ENCODE measurements around the gene RPP30. TPM values are rescaled to one million over a fixed set of nuclear protein-coding genes. Genes with fewer than 3 reads are reported as not detected.

Gene RPP30
- total RNA-seq, 1 donor from 2014 or later, result 85.5 TPM

- Histone ChIP-seq H3K9me3 (ENCODE audit: low read depth) (no peaks in the 10 kb centered on the region), H4K20me1 (ENCODE audit: low read depth) (no peaks in the 10 kb centered on the region), H3K36me3 (no peaks in the 10 kb centered on the region), H2AFZ (replicated peaks) (no peak within 1 kb of the TSS), H3K27ac (no peak within 1 kb of the TSS), H3K4me1 (peaks cover 26% of the 10 kb centered on the region), H3K27me3 (no peaks in the 10 kb centered on the region), H3K9ac (no peak within 1 kb of the TSS), H3K79me2 (ENCODE audit: low read depth) (no peaks in the 10 kb centered on the region), H3K4me2 (no peak within 1 kb of the TSS), H3K4me3 (no peak within 1 kb of the TSS), H3F3A (ENCODE audit: low read depth) (peaks cover 16% of the 10 kb centered on the region)
- Mint-ChIP-seq H3K4me3 (no peak within 1 kb of the TSS), H3K27ac (peak within 1 kb of the TSS; percentile 70), H3K9me3 (no peaks in the 10 kb centered on the region), H3K36me3 (no peaks in the 10 kb centered on the region), H3K4me1 (peaks cover 9% of the 10 kb centered on the region), H3K27me3 (ENCODE audit: insufficient read depth, low read depth) (no peaks in the 10 kb centered on the region)
- TF ChIP-seq EZH2phosphoT487 (IDR thresholded peaks at IDR 0.05), result no peak
- DNase-seq (ENCODE audit: low spot score), result peak; percentile 32
Measured at GRCh38 chr10:90920986-90921666, 49.4 kb downstream of the RPP30 start, which contains the start of gene ANKRD1. TSS of gene ANKRD1 (minus strand) at chr10:90921087. CDS start at chr10:90921027, 60 bp downstream.

GRCh38 chr10:90921906-90922305 lies 50.1 kb downstream of the RPP30 start:
- no peak overlapping the region for H2AFZ ChIP-seq (replicated peaks)
- H3K4me2 ChIP-seq, result no peak overlapping the region
- no peaks in the 10 kb centered on the region for H3K9me3 Mint-ChIP-seq
- no peaks in the 10 kb centered on the region for H4K20me1 ChIP-seq (ENCODE audit: low read depth)
- no peaks in the 10 kb centered on the region for H3K27me3 ChIP-seq
- no peaks in the 10 kb centered on the region for H3K79me2 ChIP-seq (ENCODE audit: low read depth)
- no peak overlapping the region for H3K9ac ChIP-seq
- no peak overlapping the region for H3K27ac ChIP-seq
- H3K4me1 ChIP-seq, result peaks cover 26% of the 10 kb centered on the region
- H3K4me3 Mint-ChIP-seq, result no peak overlapping the region
- peaks cover 16% of the 10 kb centered on the region for H3F3A ChIP-seq (ENCODE audit: low read depth)
- no peak overlapping the region for H3K4me3 ChIP-seq
- H3K36me3 Mint-ChIP-seq, result no peaks in the 10 kb centered on the region
- H3K4me1 Mint-ChIP-seq, result peaks cover 9% of the 10 kb centered on the region
- no peak overlapping the region for H3K27ac Mint-ChIP-seq
- DNase-seq (ENCODE audit: low spot score), result no peak
- no peaks in the 10 kb centered on the region for H3K9me3 ChIP-seq (ENCODE audit: low read depth)
- no peaks in the 10 kb centered on the region for H3K27me3 Mint-ChIP-seq (ENCODE audit: insufficient read depth, low read depth)
- TF ChIP-seq EZH2 (IDR thresholded peaks at IDR 0.05) (no peak), EZH2phosphoT487 (IDR thresholded peaks at IDR 0.05) (no peak), CTCF (IDR thresholded peaks at IDR 0.05) (no peak)
- no peaks in the 10 kb centered on the region for H3K36me3 ChIP-seq

GRCh38 chr10:90923111-90923731 lies 51.4 kb downstream of the RPP30 start:
- Mint-ChIP-seq H3K27ac (no peak overlapping the region), H3K4me3 (no peak overlapping the region), H3K9me3 (no peaks in the 10 kb centered on the region), H3K36me3 (no peaks in the 10 kb centered on the region), H3K27me3 (ENCODE audit: insufficient read depth, low read depth) (no peaks in the 10 kb centered on the region), H3K4me1 (peaks cover 9% of the 10 kb centered on the region)
- Histone ChIP-seq H3K4me2 (no peak overlapping the region), H3K9me3 (ENCODE audit: low read depth) (no peaks in the 10 kb centered on the region), H3K27me3 (no peaks in the 10 kb centered on the region), H2AFZ (replicated peaks) (no peak overlapping the region), H3K27ac (no peak overlapping the region), H4K20me1 (ENCODE audit: low read depth) (no peaks in the 10 kb centered on the region), H3K4me3 (no peak overlapping the region), H3K79me2 (ENCODE audit: low read depth) (no peaks in the 10 kb centered on the region), H3F3A (ENCODE audit: low read depth) (peaks cover 16% of the 10 kb centered on the region), H3K4me1 (peaks cover 26% of the 10 kb centered on the region), H3K9ac (no peak overlapping the region), H3K36me3 (no peaks in the 10 kb centered on the region)
- no peak for TF ChIP-seq EZH2 (IDR thresholded peaks at IDR 0.05)
- no peak for TF ChIP-seq CTCF (IDR thresholded peaks at IDR 0.05)
- no peak for TF ChIP-seq EZH2phosphoT487 (IDR thresholded peaks at IDR 0.05)
- DNase-seq (ENCODE audit: low spot score), result peak; percentile 20

- H3F3A ChIP-seq (ENCODE audit: low read depth), result peaks cover 27% of the 10 kb centered on the region
- no peaks in the 10 kb centered on the region for H3K27me3 ChIP-seq
- no peaks in the 10 kb centered on the region for H4K20me1 ChIP-seq (ENCODE audit: low read depth)
- H3K36me3 ChIP-seq, result no peaks in the 10 kb centered on the region
- no peaks in the 10 kb centered on the region for H3K9me3 ChIP-seq (ENCODE audit: low read depth)
- H3K4me2 ChIP-seq, result no peak overlapping the region
- H3K4me3 ChIP-seq, result no peak overlapping the region
- TF ChIP-seq EZH2 (IDR thresholded peaks at IDR 0.05) (no peak), EZH2phosphoT487 (IDR thresholded peaks at IDR 0.05) (no peak), CTCF (IDR thresholded peaks at IDR 0.05) (no peak)
- H3K27ac ChIP-seq, result no peak overlapping the region
- Mint-ChIP-seq H3K4me3 (no peak overlapping the region), H3K9me3 (no peaks in the 10 kb centered on the region), H3K27ac (no peak overlapping the region), H3K27me3 (ENCODE audit: insufficient read depth, low read depth) (peaks cover 2% of the 10 kb centered on the region), H3K4me1 (peaks cover 12% of the 10 kb centered on the region), H3K36me3 (no peaks in the 10 kb centered on the region)
- H2AFZ ChIP-seq (replicated peaks), result no peak overlapping the region
- H3K79me2 ChIP-seq (ENCODE audit: low read depth), result no peaks in the 10 kb centered on the region
- H3K4me1 ChIP-seq, result peaks cover 29% of the 10 kb centered on the region
- DNase-seq (ENCODE audit: low spot score), result no peak
- no peak overlapping the region for H3K9ac ChIP-seq
Measured at GRCh38 chr10:90924552-90924951, 52.8 kb downstream of the RPP30 start.
